Activated CD4-positive, alpha-beta T cell treated with anti-CD3 and anti-CD28 coated beads for 36 hours (primary cell): ENCODE measurements around the gene C11orf24. TPM values are rescaled to one million over a fixed set of nuclear protein-coding genes. Genes with fewer than 3 reads are reported as not detected.
A peak's percentile ranks its signal among the peaks of the same experiment; 100 is the strongest.

Experiments used
- ATAC-seq: fragments of 200-7000 bp; cut with Tn5 transposase; one replicate; pipeline ENCODE4 v1.10.0; 2021; ENCODE audit warnings: mild to moderate bottlenecking, moderate library complexity
- CTCF ChIA-PET: fragments of 350-600 bp; sonication (Branson Sonifier 250); formaldehyde crosslinking; loops from one replicate; lab custom pipeline; 2021; ENCODE audit warnings: antibody characterized with exemption; lab: Charles Lee
- POLR2A ChIA-PET: fragments of 350-600 bp; sonication (Branson Sonifier 250); formaldehyde crosslinking; loops from one replicate; lab custom pipeline; 2021; ENCODE audit warnings: antibody characterized with exemption, inconsistent platforms; lab: Charles Lee
- DNase-seq: peaks from one replicate; pipeline ENCODE4 v3.0.0-alpha.2; 2020
- H3K27ac Mint-ChIP-seq: one replicate; pipeline ENCODE4 v1.8.0; 2021; ENCODE audit warnings: mixed read lengths
- H3K27me3 Mint-ChIP-seq: one replicate; pipeline ENCODE4 v1.8.0; 2021; ENCODE audit warnings: mixed read lengths
- H3K36me3 Mint-ChIP-seq: one replicate; pipeline ENCODE4 v1.8.0; 2021; ENCODE audit warnings: low read depth, mixed read lengths
- H3K4me1 Mint-ChIP-seq: one replicate; pipeline ENCODE4 v1.8.0; 2021; ENCODE audit warnings: mixed read lengths
- H3K4me3 Mint-ChIP-seq: one replicate; pipeline ENCODE4 v1.8.0; 2021; ENCODE audit warnings: mild to moderate bottlenecking, moderate library complexity, mixed read lengths
- H3K9me3 Mint-ChIP-seq: one replicate; pipeline ENCODE4 v1.8.0; 2021; ENCODE audit warnings: low read depth, mixed read lengths
- intact Hi-C, 2 experiments: fragments of 100-400 bp; cut with DNase I in 1 of 2; cut with micrococcal nuclease in 1 of 2; formaldehyde crosslinking; loops; one replicate each; pipeline versions ENCODE4 v1.14.2 to v1.15.1; 2022 to 2024; cut with DNase I, micrococcal nuclease
- total RNA-seq, 2 experiments: library from RNA; stranded (reverse); gene quantifications; one replicate each; pipeline ENCODE4 v1.2.3, GENCODE V29; 2021

The C11orf24 gene
- total RNA-seq = 10 to 100 TPM; 29.4 to 37.4 TPM

DNA sequence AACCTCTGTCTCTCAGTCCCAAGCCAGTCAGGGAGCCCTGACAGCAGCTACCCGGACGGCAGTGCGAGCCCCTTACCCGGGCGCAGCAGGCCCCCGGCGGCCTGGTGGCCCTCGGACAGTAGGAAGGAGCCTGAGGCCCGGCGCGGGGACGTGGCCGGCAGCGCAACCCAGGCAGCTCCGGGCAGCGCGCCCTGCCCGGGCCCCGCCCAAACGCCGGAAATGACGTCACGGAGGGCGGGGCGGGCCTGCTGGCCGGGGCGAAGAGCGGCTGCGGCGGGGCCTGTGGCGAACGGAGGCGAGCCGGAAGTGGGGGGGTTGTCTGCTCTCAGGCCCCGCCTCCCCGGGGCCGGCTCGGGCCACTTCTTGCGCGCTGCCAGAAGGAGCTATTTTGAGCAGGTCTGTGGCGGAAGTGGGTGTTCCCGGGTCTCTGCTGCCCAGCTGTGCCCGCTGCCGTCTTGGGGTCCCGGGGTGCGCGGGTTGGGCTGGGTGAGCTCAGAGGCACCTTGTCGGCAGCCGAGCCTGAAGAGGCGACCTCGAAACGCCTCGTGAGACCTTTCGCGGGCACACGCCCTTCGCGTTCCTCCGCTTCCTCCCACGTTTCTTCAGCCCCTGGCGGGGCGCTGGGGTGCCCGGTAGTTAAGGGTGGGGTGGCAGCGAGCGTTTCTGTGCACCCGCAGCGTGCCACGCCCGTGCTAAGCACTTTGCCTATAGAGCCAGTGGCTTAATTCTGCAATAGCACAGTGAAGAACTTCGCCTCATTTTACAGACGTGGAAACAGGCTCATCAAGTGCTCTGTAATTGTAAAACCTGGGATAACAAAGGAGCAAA lies at the start of gene C11orf24:
Gene C11orf24, minus strand, starts transcription at position 193 of the 828 bp plus-strand sequence. CDS start 8,206 bp downstream, outside the sequence.
- DNase-seq (peak; percentile 97), ATAC-seq (peak; percentile 97)
- H3K27me3 Mint-ChIP-seq = no peaks in the 10 kb centered on the region
- peaks cover 5% of the 10 kb centered on the region for H3K36me3 Mint-ChIP-seq
- H3K4me1 Mint-ChIP-seq = peaks cover 30% of the 10 kb centered on the region
- peak within 1 kb of the TSS; percentile 91 for H3K4me3 Mint-ChIP-seq
- intact Hi-C loops = loop anchor here (1.0 to 5.0 kb wide), 14 partner anchors 10 to 1403 kb away; partner anchors contain the start of genes CHKA (in 1 of the 2), IGHMBP2 (in 1 of the 2), KMT5B (in 1 of the 2) and LTO1 (in 1 of the 2)
- peak within 1 kb of the TSS; percentile 95 for H3K27ac Mint-ChIP-seq
- CTCF ChIA-PET = interaction anchor here (1.1 to 4.3 kb wide), 5 partner anchors 12 to 26 kb away, joined by 3 to 63 read pairs (median 8); no protein-coding TSS in a partner anchor
- no peaks in the 10 kb centered on the region for H3K9me3 Mint-ChIP-seq
- POLR2A ChIA-PET = interaction anchor here (1.4 kb wide), 1 partner anchor 11 kb away, joined by 3 read pairs; no protein-coding TSS in a partner anchor

DNA sequence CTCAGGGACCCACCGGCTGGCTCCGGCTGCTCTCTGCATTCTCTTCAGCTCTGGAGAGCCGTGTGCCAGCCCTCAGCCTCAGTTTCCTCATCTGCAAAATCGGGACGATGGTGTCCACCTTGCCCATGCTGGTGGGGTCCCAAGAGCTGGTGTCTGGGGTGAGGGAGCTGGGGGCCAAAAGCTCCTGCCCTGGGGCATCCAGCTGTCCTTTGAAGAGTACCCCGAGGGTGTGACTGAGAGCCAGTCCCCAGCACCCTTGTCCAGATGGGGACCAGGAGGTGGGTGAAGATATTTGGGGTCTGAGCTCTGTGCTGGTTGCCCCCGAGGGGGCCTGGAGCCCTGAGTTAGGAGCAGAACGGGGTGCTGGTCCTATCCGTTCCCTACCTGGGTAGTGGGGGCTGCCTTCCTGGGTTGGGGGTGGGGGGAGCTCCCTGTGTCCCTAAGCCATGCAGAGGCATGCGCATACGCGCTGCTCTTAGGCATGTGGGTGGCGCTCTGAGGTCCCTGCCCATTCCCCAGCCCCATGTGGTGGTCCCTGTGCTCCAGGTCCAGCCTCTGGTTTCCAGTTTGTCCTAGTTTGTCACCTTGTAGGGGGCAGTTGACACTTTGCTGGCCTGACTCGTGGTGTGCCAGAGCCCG lies 45.5 kb upstream of the C11orf24 start:
- Mint-ChIP-seq H3K36me3 (no peaks in the 10 kb centered on the region), H3K4me1 (peaks cover 21% of the 10 kb centered on the region), H3K27me3 (peaks cover 5% of the 10 kb centered on the region), H3K9me3 (no peaks in the 10 kb centered on the region), H3K4me3 (no peak overlapping the region), H3K27ac (no peak overlapping the region)
- ATAC-seq (no peak), DNase-seq (no peak)
- intact Hi-C loops = no loop called here
- CTCF ChIA-PET = no interaction called here
- POLR2A ChIA-PET = no interaction called here

DNA sequence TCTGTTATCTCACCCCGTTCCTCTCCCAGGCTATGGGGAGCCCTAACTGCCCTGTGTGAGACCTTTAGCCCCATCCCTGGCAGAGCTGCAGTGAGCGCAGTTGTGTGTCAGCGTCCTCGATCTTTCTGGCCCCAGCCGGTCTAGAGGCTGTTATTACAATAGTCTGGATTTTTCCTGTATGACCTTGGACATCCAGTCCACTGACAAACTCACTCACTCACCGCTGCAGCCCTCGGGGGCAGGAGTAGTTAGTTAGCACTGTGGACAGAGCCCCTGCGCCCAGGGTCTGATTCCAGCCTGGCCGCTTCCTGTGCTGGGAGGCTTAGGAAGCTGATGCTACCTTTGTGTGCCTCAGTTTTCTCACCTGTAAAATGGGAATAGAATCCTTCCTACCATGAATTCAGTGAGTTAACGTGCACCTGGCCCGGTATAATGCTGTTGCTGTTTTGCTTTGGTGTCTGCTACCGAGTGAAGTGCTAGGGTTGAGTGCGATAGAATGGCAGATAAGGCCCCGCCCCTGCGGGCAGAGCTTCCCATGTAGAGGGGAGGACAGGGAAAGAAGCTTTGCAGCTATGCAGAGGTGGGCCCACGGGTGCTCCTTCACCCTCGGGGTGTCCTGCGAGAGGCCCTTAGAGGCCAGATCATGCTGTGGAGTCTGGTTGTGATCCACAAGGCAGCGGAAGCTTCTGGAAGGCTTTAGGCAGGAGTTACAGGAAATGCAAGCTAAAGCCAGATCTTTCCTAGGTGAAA lies 43.6 kb upstream of the C11orf24 start:
- Mint-ChIP-seq H3K4me1 (peaks cover 21% of the 10 kb centered on the region), H3K9me3 (no peaks in the 10 kb centered on the region), H3K36me3 (no peaks in the 10 kb centered on the region), H3K4me3 (peak overlapping the region; percentile 84), H3K27ac (no peak overlapping the region), H3K27me3 (peaks cover 5% of the 10 kb centered on the region)
- intact Hi-C loops = no loop called here
- ChIA-PET CTCF (interaction anchor here (0.8 to 1.1 kb wide), 2 partner anchors 20 to 45 kb away, joined by 3 read pairs; no protein-coding TSS in a partner anchor), POLR2A (no interaction called here)
- no peak for DNase-seq
- ATAC-seq = no peak

DNA sequence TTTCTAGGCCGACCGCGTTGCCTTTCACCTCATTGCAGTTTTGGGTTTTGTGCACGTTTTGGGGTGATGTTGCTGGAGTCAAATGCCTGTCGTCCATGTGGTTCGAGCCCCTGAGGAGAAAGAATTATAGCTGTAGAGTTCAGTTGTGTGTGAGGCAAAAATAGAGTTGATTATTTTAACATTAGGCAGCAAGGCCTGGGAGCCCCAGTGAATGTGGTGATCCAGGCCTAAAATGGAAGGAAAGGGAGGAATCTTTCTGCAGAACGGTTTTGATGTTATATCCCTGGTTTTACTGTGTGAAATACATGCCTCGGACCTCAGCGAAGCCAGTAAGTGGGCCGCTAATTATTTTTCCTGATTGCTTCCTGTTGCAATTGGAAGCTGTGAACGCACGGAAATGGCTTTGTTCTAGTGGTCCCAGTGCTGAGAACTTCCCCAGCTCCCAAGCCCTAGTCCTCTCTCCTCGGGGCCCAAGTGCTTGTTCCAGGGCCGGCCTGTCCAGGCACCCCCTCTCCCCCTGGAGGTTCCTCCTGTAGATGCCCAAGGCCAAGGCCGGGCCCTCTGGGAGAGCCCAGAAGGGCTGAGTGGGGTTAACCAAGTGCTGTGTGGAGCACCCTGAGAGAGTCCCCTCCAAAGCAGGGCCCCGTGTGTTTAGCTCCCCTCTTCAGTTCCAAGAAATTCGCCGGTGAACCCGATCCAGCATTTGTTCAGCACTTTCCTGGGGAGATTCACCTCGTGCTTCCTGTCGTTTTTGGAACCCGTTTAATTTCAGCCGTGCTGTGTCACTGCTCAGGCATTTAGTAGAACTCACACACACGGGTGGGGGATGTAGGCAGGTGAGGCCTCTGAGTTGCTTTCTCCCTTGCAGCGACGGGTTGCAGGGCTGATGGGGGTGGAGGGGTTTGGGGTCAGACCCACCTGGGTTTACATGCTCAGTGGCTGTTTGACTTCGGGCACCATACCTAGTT lies 42.7 kb upstream of the C11orf24 start:
- Mint-ChIP-seq H3K9me3 (no peaks in the 10 kb centered on the region), H3K27ac (peak overlapping the region; percentile 83), H3K4me1 (peaks cover 21% of the 10 kb centered on the region), H3K27me3 (peaks cover 4% of the 10 kb centered on the region), H3K4me3 (peak overlapping the region; percentile 84), H3K36me3 (no peaks in the 10 kb centered on the region)
- POLR2A ChIA-PET = no interaction called here
- ATAC-seq (no peak), DNase-seq (no peak)
- CTCF ChIA-PET = interaction anchor here (0.6 to 1.1 kb wide), 5 partner anchors 11 to 105 kb away, joined by 3 to 4 read pairs (median 3); no protein-coding TSS in a partner anchor
- intact Hi-C loops = loop anchor here in 1 of 2 experiments (5.0 kb wide), 1 partner anchor 68 kb away; no protein-coding TSS in a partner anchor

DNA sequence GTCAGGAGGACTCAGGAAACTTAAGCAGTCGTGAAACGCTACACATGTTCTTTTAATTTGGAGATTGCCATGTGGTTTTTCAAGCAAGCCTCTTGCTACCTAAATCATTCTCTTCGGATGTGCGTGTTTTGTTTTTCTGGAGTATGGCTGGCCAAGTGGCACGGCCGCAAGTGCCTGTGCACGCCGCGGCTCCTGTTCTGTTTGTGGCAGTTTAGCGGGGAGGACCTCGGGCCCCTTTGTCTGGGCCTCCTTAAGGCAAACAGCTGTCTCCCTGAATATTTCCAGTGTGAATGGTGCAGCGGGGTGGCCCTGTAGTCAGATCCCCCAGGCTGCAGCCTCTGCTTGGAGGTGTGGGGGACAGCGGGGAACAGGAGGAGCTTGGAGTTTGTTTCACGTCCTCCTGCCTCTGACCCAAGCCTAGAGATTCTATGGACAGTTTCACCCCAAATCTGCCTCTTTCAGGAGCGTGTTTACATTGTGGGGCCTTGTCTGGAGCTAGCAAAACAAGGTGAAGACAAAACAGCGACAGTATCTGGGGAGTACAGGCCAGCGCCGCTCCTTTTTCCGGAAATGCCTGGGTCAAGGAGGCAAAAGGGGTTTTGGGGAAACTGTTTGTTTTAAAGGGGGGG lies 41.9 kb upstream of the C11orf24 start:
- Mint-ChIP-seq H3K9me3 (no peaks in the 10 kb centered on the region), H3K4me1 (peaks cover 21% of the 10 kb centered on the region), H3K36me3 (no peaks in the 10 kb centered on the region), H3K27ac (peak overlapping the region; percentile 83), H3K27me3 (peaks cover 3% of the 10 kb centered on the region), H3K4me3 (peak overlapping the region; percentile 84)
- POLR2A ChIA-PET = no interaction called here
- CTCF ChIA-PET = interaction anchor here (0.7 to 1.1 kb wide), 4 partner anchors 11 to 105 kb away, joined by 3 to 4 read pairs (median 4); no protein-coding TSS in a partner anchor
- intact Hi-C loops = loop anchor here in 1 of 2 experiments (1.0 to 5.0 kb wide), 3 partner anchors 69 to 529 kb away; partner anchors contain the start of gene KMT5B
- ATAC-seq = peak; percentile 3
- peak; percentile 30 for DNase-seq

DNA sequence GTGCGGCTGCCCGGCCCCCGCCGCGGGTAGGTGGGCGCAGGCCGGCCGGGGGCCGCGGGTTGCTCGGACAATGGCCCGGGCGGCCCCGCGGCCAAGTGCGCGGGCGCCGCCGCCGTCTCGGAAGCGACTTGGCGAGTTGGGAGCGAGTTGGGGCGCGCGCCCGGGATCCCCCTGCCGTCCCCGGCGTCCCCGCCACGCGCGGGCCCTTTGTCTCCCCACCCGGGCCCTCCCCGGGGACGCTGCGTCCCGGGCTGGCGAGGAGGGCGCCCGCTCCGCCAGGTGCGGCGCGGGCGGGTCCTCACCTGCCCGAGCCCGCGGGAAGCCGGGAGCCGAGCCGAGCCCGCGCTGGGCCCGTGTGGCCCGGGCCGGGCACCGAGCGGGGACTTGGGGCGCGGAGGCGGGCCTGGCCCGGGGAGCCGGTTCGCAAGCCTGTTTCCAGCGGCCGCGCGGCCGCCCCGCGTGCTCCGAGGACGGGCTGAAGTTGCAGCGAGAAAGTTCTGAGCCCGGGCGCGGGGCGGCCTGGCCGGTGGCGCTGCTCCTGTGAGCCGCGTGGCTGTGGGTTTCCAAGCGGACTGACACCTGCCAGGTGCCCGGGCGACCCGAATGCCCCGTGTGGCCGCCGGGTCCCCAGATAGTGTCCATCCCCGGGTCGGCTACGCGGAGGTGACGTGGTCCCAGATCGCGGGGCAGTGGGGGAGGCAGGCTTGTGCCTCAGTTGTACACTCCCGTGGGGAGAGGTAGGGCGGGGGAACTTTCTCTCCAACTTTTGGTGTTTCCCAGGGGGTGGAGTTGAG lies 41.2 kb upstream of the C11orf24 start:
- Mint-ChIP-seq H3K36me3 (no peaks in the 10 kb centered on the region), H3K27me3 (peaks cover 3% of the 10 kb centered on the region), H3K27ac (peak overlapping the region; percentile 83), H3K4me3 (peak overlapping the region; percentile 84), H3K9me3 (no peaks in the 10 kb centered on the region), H3K4me1 (peaks cover 21% of the 10 kb centered on the region)
- ATAC-seq (peak; percentile 47), DNase-seq (peak; percentile 48)
- CTCF ChIA-PET = interaction anchor here (1.1 kb wide), 3 partner anchors 10 to 104 kb away, joined by 3 to 4 read pairs (median 3); no protein-coding TSS in a partner anchor
- POLR2A ChIA-PET = no interaction called here
- intact Hi-C loops = loop anchor here in 1 of 2 experiments (1.0 to 5.0 kb wide), 3 partner anchors 69 to 530 kb away; partner anchors contain the start of gene KMT5B

DNA sequence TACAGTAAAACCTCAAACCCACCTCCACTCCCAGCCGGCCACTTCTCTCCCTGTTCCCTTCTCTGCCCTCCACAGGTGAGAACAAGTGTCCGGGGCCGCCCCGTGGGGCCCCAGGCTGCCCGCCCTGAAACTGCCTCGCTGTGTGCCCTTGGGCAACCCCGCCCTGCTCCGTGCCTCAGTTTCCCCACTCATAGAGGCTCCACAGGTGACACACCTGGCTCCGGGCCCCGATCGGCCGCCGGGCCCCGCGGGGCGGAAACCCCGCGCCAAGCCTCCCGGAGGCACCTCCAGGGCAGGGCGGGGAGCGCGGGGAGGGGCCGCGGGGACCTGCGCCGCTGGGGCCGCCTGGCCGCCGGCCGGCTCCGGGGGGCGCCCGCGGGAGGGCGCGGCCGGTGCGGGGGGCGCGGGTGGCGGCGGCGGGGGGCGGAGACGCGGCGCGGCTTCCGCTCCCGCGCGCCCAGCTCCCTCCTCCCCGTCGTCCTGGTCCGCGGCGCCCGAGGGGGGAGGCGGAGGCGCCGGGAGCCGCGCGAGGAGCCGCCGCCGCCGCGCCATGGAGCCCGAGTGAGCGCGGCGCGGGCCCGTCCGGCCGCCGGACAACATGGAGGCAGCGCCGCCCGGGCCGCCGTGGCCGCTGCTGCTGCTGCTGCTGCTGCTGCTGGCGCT lies 40.5 kb upstream of the C11orf24 start, which contains the start of gene LRP5:
Gene LRP5, plus strand, starts transcription at position 475 of the 663 bp plus-strand sequence. Its CDS starts 124 bp downstream, at position 599.
- POLR2A ChIA-PET = no interaction called here

DNA sequence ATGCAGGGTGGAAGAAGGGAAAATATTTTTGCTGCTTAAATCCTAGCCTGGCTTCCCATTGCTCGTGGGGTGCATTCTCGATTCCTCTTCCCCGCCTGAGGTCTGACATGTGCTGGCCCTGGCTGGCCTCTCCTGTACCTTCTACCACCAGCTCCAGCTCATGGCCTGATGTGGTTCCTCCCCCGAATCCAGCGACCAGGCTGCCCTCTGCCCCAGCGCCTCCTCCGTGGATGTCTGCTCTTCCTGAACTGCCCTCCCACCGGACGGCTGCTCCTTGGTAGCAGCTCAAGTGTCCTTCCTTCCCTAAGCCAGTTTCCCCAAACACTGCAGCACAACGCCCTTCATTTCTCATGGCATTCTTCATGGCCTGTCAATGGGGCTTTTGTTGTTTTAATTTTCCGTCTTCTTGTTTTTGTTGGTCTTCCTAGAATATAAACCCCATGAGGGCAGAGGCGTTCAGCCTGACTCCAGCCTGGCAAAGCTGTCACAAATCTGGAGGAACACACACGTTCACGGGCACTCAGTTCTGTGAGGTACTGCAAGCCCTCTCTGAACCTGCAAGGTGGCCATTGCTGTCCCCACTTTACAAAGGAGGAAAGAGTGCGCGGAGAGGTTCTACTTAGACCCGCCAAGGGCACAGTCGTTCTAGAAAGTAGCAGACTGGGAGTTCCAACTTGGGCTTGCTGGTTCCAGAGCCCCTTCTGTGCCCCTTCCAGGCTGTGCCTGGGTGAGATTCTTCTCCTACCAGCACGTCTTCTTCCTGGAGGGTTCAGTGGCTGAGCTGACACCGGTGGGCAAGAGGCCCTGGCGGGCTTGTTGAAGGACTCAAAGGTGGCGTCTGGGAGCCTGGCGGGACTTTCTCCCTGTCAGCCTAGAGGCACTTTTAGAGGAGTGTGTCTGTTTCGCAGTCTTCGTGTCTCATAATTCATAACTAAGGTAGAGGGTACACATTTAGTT lies 39.7 kb upstream of the C11orf24 start:
- POLR2A ChIA-PET = no interaction called here
- Mint-ChIP-seq H3K27ac (no peak overlapping the region), H3K4me1 (peaks cover 21% of the 10 kb centered on the region), H3K36me3 (no peaks in the 10 kb centered on the region), H3K4me3 (peak overlapping the region; percentile 62), H3K27me3 (peaks cover 3% of the 10 kb centered on the region), H3K9me3 (no peaks in the 10 kb centered on the region)
- CTCF ChIA-PET = interaction anchor here (0.6 to 1.3 kb wide), 5 partner anchors 12 to 54 kb away, joined by 3 to 5 read pairs (median 4); no protein-coding TSS in a partner anchor
- ATAC-seq = no peak
- DNase-seq = no peak
- intact Hi-C loops = loop anchor here in 1 of 2 experiments (2.0 to 5.0 kb wide), 2 partner anchors 71 to 531 kb away; no protein-coding TSS in a partner anchor

More for the DNA sequence above, 40.5 kb upstream of the C11orf24 start, which contains the start of gene LRP5:
- H3K9me3 Mint-ChIP-seq = no peaks in the 10 kb centered on the region
- DNase-seq (peak; percentile 33), ATAC-seq (peak; percentile 60)
- peak within 1 kb of the TSS; percentile 84 for H3K4me3 Mint-ChIP-seq
- intact Hi-C loops = loop anchor here in 1 of 2 experiments (2.0 to 5.0 kb wide), 2 partner anchors 70 to 531 kb away; no protein-coding TSS in a partner anchor
- H3K27me3 Mint-ChIP-seq = peaks cover 3% of the 10 kb centered on the region
- H3K27ac Mint-ChIP-seq = peak within 1 kb of the TSS; percentile 83
- CTCF ChIA-PET = interaction anchor here (1.1 kb wide), 1 partner anchor 42 kb away, joined by 3 read pairs; no protein-coding TSS in a partner anchor
- H3K4me1 Mint-ChIP-seq = peaks cover 21% of the 10 kb centered on the region
- H3K36me3 Mint-ChIP-seq = no peaks in the 10 kb centered on the region
